SK-N-SH (cell line): ENCODE measurements around the gene E2F3. TPM values are rescaled to one million over a fixed set of nuclear protein-coding genes. Genes with fewer than 3 reads are reported as not detected.

Source experiments
- CTCF ChIA-PET: fragments of 300-600, 350-600 bp; formaldehyde crosslinking; extraction: SDS; loops from one replicate; lab custom pipeline; 2021; lab: Yijun Ruan, JAX
- POLR2A ChIA-PET: fragments of 350-600 bp; sonication (Branson Sonifier 250); formaldehyde crosslinking; extraction: SDS; loops from one replicate; lab custom pipeline; 2020; ENCODE audit warnings: antibody characterized with exemption, inconsistent platforms; lab: Yijun Ruan, JAX
- DNase-seq: peaks from one replicate; pipeline ENCODE4 v3.0.0; 2012
- H2AFZ ChIP-seq: fragments of 200-600 bp; sonication (generic); 2 replicates; pipeline ENCODE4 v1.8.1; 2016; ENCODE audit warnings: antibody characterized with exemption, mild to moderate bottlenecking, low read depth
- H3F3A ChIP-seq: fragments of 200-600 bp; sonication (generic); replicated peaks from 2 replicates; pipeline ENCODE3; 2016; ENCODE audit warnings: antibody characterized with exemption, mild to moderate bottlenecking; ENCODE audit not compliant: insufficient read depth
- H3K27ac ChIP-seq, 2 experiments: fragments of 200-500 bp in 1 of 2; fragments of 200-600 bp in 1 of 2; sonication (Bioruptor generic) in 1 of 2; sonication (generic), shearing (Covaris generic) in 1 of 2; 2 replicates each; pipeline versions ENCODE4 v1.5.1 to v1.6.1; 2014 to 2016; ENCODE audit warnings: low read depth in 2 of 2, inconsistent platforms in 1 of 2, low read length in 1 of 2, mild to moderate bottlenecking in 1 of 2, mixed read lengths in 1 of 2
- H3K27me3 ChIP-seq: fragments of 200-600 bp; sonication (generic), shearing (Covaris generic); 2 replicates; pipeline ENCODE4 v1.6.1; 2016; ENCODE audit warnings: mixed run types; ENCODE audit not compliant: insufficient read depth
- H3K36me3 ChIP-seq, 2 experiments: fragments of 200-500 bp in 1 of 2; fragments of 200-600 bp in 1 of 2; sonication (Bioruptor generic) in 1 of 2; sonication (generic) in 1 of 2; replicated peaks in 1 of 2; 2 replicates each; pipeline versions ENCODE3 to v1.5.1; 2014 to 2016; ENCODE audit warnings: low read length in 1 of 2, mild to moderate bottlenecking in 1 of 2; ENCODE audit not compliant: insufficient read depth in 2 of 2, control insufficient read depth in 1 of 2
- H3K4me1 ChIP-seq, 2 experiments: fragments of 200-500 bp in 1 of 2; fragments of 200-600 bp in 1 of 2; sonication (Bioruptor generic) in 1 of 2; sonication (generic), shearing (Covaris generic) in 1 of 2; 2 replicates each; pipeline versions ENCODE4 v1.5.1 to v1.6.1; 2014 to 2016; ENCODE audit warnings: low read depth in 1 of 2, low read length in 1 of 2, mixed run types in 1 of 2; ENCODE audit not compliant: insufficient read depth in 2 of 2, control insufficient read depth in 1 of 2
- H3K4me2 ChIP-seq: fragments of 200-600 bp; sonication (generic), shearing (Covaris generic); 2 replicates; pipeline ENCODE4 v1.6.1; 2017; ENCODE audit warnings: mixed run types
- H3K4me3 ChIP-seq, 2 experiments: fragments of 200-500 bp in 1 of 2; fragments of 200-600 bp in 1 of 2; sonication (Bioruptor generic) in 1 of 2; sonication (generic), shearing (Covaris generic) in 1 of 2; 2 replicates each; pipeline versions ENCODE4 v1.5.1 to v1.8.1; 2014 to 2016; ENCODE audit warnings: low read depth in 2 of 2, inconsistent platforms in 1 of 2, low read length in 1 of 2, mild to moderate bottlenecking in 1 of 2, mixed read lengths in 1 of 2, moderate library complexity in 1 of 2
- H3K79me2 ChIP-seq: fragments of 200-600 bp; sonication (generic); 2 replicates; pipeline ENCODE4 v1.8.1; 2017; ENCODE audit warnings: mild to moderate bottlenecking; ENCODE audit not compliant: insufficient read depth
- H3K9ac ChIP-seq: fragments of 200-600 bp; sonication (generic); 2 replicates; pipeline ENCODE4 v1.6.1; 2017; ENCODE audit warnings: mixed run types
- H3K9me2 ChIP-seq: fragments of 200-600 bp; sonication (generic); 2 replicates; pipeline ENCODE4 v1.6.1; 2017; ENCODE audit warnings: mixed run types
- H3K9me3 ChIP-seq: fragments of 200-600 bp; sonication (generic); 2 replicates; pipeline ENCODE4 v1.6.1; 2017; ENCODE audit warnings: mixed run types, mild to moderate bottlenecking, moderate library complexity
- H4K20me1 ChIP-seq: fragments of 200-600 bp; sonication (generic); 2 replicates; pipeline ENCODE4 v1.6.1; 2017; ENCODE audit warnings: mild to moderate bottlenecking, mixed run types; ENCODE audit not compliant: insufficient read depth
- ELF1 ChIP-seq: IDR thresholded peaks from 2 replicates; pipeline ENCODE4 v1.4.0; 2012
- EP300 ChIP-seq, 2 experiments: IDR thresholded peaks; 2 replicates each; pipeline versions ENCODE4 v1.4.0 to v1.6.1; 2012; ENCODE audit warnings: borderline replicate concordance in 1 of 2, low read depth in 1 of 2, low read length in 1 of 2
- EZH2phosphoT487 ChIP-seq: fragments of 200-600 bp; sonication (generic); IDR thresholded peaks from 2 replicates; pipeline ENCODE4 v1.6.1; 2017; ENCODE audit warnings: low read depth, mixed run types, mild to moderate bottlenecking, antibody characterized with exemption, moderate library complexity, borderline replicate concordance
- FOSL2 ChIP-seq: IDR thresholded peaks from 2 replicates; pipeline ENCODE4 v1.4.0; 2012; ENCODE audit warnings: low read depth, mild to moderate bottlenecking, moderate library complexity, borderline replicate concordance
- FOXJ3 ChIP-seq: sonication (generic); formaldehyde crosslinking; IDR thresholded peaks from 2 replicates; pipeline ENCODE4 v1.5.1; 2020; ENCODE audit warnings: mild to moderate bottlenecking, missing genetic modification reagents
- FOXM1 ChIP-seq: IDR thresholded peaks from 2 replicates; pipeline ENCODE4 v1.4.0; 2012; ENCODE audit warnings: low read depth, mild to moderate bottlenecking
- RAD21 ChIP-seq: IDR thresholded peaks from 2 replicates; pipeline ENCODE4 v1.6.1; 2012; ENCODE audit warnings: mild to moderate bottlenecking, low read length
- RCOR1 ChIP-seq: fragments of 150-350 bp; IDR thresholded peaks from 2 replicates; pipeline ENCODE4 v1.6.1; 2017; ENCODE audit warnings: antibody characterized with exemption, low read length
- RFX5 ChIP-seq: IDR thresholded peaks from 2 replicates; pipeline ENCODE4 v1.6.1; 2012; ENCODE audit warnings: mild to moderate bottlenecking, improper control_type of control experiment, low read length
- TCF12 ChIP-seq: IDR thresholded peaks from 2 replicates; pipeline ENCODE4 v1.4.0; 2012
- YY1 ChIP-seq: IDR thresholded peaks from 2 replicates; pipeline ENCODE4 v1.4.0; 2012; ENCODE audit warnings: low read depth, mild to moderate bottlenecking
- WGBS: methylation state at CpG from one replicate; pipeline ENCODE4 v1.1.6; 2017; ENCODE audit warnings: low lambda C conversion rate; 5-methylcytosine and 5-hydroxymethylcytosine counted together
- polyA plus RNA-seq, 3 experiments: library from polyadenylated mRNA; depleted of rRNA; stranded (reverse); fragments of >200 nt; gene quantifications; 2 replicates each; pipeline ENCODE4 v1.2.3, GENCODE V29; 2012
- TF ChIP-seq, protein P1 (sequence below): IDR thresholded peaks from 2 replicates; pipeline ENCODE4 v1.4.0; 2012; ENCODE audit warnings: low read depth, borderline replicate concordance

E2F3 gene
- polyA plus RNA-seq, 1 of the 3 experiments (the other 2 are of a cell fraction), result 12.7 TPM

DNA sequence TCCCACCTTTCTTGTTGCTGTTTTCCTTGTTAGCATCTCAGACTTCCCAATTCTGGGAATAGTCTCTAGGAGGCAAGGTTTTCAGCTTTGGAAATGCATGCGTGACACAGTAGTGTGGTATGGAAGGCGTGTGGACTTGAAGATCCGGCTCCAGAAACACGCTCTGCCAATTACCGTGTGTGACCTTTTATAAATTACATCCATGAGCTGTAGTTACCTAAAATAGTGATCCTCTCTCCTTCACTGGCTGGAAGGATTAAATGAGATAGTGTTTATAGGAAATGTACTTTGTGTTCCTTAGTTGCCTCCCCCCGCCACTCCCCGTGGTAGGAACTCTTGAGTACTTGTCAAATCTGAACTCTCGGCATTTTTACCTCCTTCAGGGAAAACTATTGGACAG lies 13.0 kb downstream of the E2F3 start:
- POLR2A ChIA-PET, result no interaction called here

DNA sequence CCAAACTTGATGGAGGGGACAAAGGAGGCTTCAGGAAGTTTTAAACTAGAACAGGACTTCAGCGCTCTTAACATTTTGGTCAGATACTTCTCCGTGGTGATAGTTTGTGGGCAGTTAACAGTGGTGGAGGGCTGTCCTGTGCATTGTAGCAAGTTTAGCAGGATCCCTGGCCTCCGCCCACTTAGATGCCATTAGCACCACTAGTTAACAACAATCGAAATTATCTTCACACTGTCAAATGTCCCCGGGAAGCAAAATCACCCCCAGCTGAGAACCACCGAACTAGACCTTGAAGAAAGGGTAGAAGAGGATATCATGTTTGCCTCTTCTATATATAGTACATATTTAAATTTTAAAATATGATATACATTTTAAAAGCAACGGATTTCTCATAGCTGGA lies 13.6 kb downstream of the E2F3 start:
- 90% methylated on average over 7 of the region's 7 CpGs for WGBS
- Histone ChIP-seq H3K9me3 (no peaks in the 10 kb centered on the region), H3K9me2 (no peaks in the 10 kb centered on the region), H3K4me1 (peaks cover 5 to 7% of the 10 kb centered on the region in 2 experiments; a peak in 2 of 4 replicates), H3K79me2 (peaks cover 99% of the 10 kb centered on the region), H3K27ac (no peak overlapping the region), H3K4me3 (no peak overlapping the region), H3K36me3 (peaks cover 7 to 21% of the 10 kb centered on the region in 2 experiments)
- no peak for DNase-seq
- no peak for TF ChIP-seq RAD21
- TF ChIP-seq YY1, result no peak
- no peak for TF ChIP-seq EZH2phosphoT487
- no peak for TF ChIP-seq RFX5
- TF ChIP-seq FOSL2, result no peak
- no peak for TF ChIP-seq TCF12
- no peak for TF ChIP-seq FOXM1
- TF ChIP-seq RCOR1, result no peak
- no peak for TF ChIP-seq EP300 (IDR thresholded peaks at IDR 0.05; ENCODE audit: borderline replicate concordance in 1 of 2, low read depth in 1 of 2, low read length in 1 of 2)
- TF ChIP-seq ELF1, result no peak
- no peak for TF ChIP-seq FOXJ3
- TF ChIP-seq, all 33 proteins: peak for 0
- no peak overlapping the region for H2AFZ ChIP-seq
- no peaks in the 10 kb centered on the region for H3F3A ChIP-seq
- H3K27me3 ChIP-seq, result no peaks in the 10 kb centered on the region
- POLR2A ChIA-PET, result no interaction called here
- CTCF ChIA-PET, result interaction anchor here (2.2 kb wide), 1 partner anchor 10 kb away, joined by 11 read pairs; no protein-coding TSS in a partner anchor
- no peak overlapping the region for H3K9ac ChIP-seq
- no peak overlapping the region for H3K4me2 ChIP-seq
- H4K20me1 ChIP-seq, result peaks cover 95% of the 10 kb centered on the region

More for the DNA sequence above, 13.0 kb downstream of the E2F3 start:
- no peak overlapping the region for H3K4me3 ChIP-seq
- no peak overlapping the region for H2AFZ ChIP-seq
- H3K4me1 ChIP-seq, result peaks cover 5 to 7% of the 10 kb centered on the region in 2 experiments; a peak in 2 of 4 replicates
- H3K9ac ChIP-seq, result no peak overlapping the region
- H3K9me2 ChIP-seq, result no peaks in the 10 kb centered on the region
- H3K27me3 ChIP-seq, result no peaks in the 10 kb centered on the region
- DNase-seq, result no peak
- peaks cover 99% of the 10 kb centered on the region for H3K79me2 ChIP-seq
- 98% methylated on average over 8 of the region's 8 CpGs for WGBS
- H3K27ac ChIP-seq, result no peak overlapping the region
- CTCF ChIA-PET, result interaction anchor here (0.7 to 2.2 kb wide), 3 partner anchors 10 to 108 kb away, joined by 4 to 11 read pairs (median 4); no protein-coding TSS in a partner anchor
- H3K4me2 ChIP-seq, result no peak overlapping the region
- peaks cover 95% of the 10 kb centered on the region for H4K20me1 ChIP-seq
- no peaks in the 10 kb centered on the region for H3F3A ChIP-seq
- peaks cover 6 to 21% of the 10 kb centered on the region in 2 experiments for H3K36me3 ChIP-seq
- no peaks in the 10 kb centered on the region for H3K9me3 ChIP-seq
- TF ChIP-seq EP300 (IDR thresholded peaks at IDR 0.05; ENCODE audit: borderline replicate concordance in 1 of 2, low read depth in 1 of 2, low read length in 1 of 2) (no peak), FOSL2 (no peak)
- TF ChIP-seq, protein P1, sequence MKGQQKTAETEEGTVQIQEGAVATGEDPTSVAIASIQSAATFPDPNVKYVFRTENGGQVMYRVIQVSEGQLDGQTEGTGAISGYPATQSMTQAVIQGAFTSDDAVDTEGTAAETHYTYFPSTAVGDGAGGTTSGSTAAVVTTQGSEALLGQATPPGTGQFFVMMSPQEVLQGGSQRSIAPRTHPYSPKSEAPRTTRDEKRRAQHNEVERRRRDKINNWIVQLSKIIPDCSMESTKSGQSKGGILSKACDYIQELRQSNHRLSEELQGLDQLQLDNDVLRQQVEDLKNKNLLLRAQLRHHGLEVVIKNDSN, result no peak
- TF ChIP-seq, all 33 proteins: peak for 0
